DMS 273 (cell line): ENCODE data around the gene SETD1B.
"Not testable (repeated sequence)": the region's sequence is repeated elsewhere in the genome, so short reads cannot be mapped to it uniquely, and the experiment has no call there.

Experiments used
- DNase-seq: peaks from one replicate; lab custom pipeline; 2025; ENCODE audit not compliant: unreplicated experiment; lab: John Stamatoyannopoulos, UW

The SETD1B gene

GRCh38 chr12:121779422-121779895 is 24.4 kb upstream of the SETD1B start:
- DNase-seq = no peak

GRCh38 chr12:121780429-121780828 is 23.4 kb upstream of the SETD1B start:
- DNase-seq = no peak

- DNase-seq = peak; percentile 67
Observed at GRCh38 chr12:121781484-121781997, 22.3 kb upstream of the SETD1B start.

GRCh38 chr12:121781998-121782979 is 21.5 kb upstream of the SETD1B start:
- DNase-seq = peak; percentile 67

GRCh38 chr12:121783766-121784165 is 20.0 kb upstream of the SETD1B start:
- no peak for DNase-seq

GRCh38 chr12:121784460-121784859 is 19.3 kb upstream of the SETD1B start:
- DNase-seq = peak; percentile 19

GRCh38 chr12:121786440-121786825 is 17.4 kb upstream of the SETD1B start:
- peak; percentile 49 for DNase-seq

- no peak for DNase-seq
Observed at GRCh38 chr12:121787063-121788025, 16.5 kb upstream of the SETD1B start.

GRCh38 chr12:121788176-121788818 is 15.5 kb upstream of the SETD1B start:
- no peak for DNase-seq

GRCh38 chr12:121789233-121789781 is 14.5 kb upstream of the SETD1B start:
- peak; percentile 17 for DNase-seq

- no peak for DNase-seq
Observed at GRCh38 chr12:121789800-121790728, 13.7 kb upstream of the SETD1B start.

GRCh38 chr12:121790785-121791184 is 13.0 kb upstream of the SETD1B start:
- not testable (repeated sequence) for DNase-seq

GRCh38 chr12:121791671-121792551 is 11.9 kb upstream of the SETD1B start:
- no peak for DNase-seq

GRCh38 chr12:121792607-121793439 is 11.0 kb upstream of the SETD1B start:
- no peak for DNase-seq

- peak; percentile 43 for DNase-seq
Observed at GRCh38 chr12:121793440-121793837, 10.4 kb upstream of the SETD1B start, which contains the start of gene RHOF. RHOF (minus strand) TSS chr12:121793688; CDS start chr12:121793633, 55 bp downstream.

GRCh38 chr12:121793838-121794533 is 9.8 kb upstream of the SETD1B start:
- peak; percentile 93 for DNase-seq
